HepG2 (cell line): Measurements from ENCODE around the gene CDK2. TPM values are rescaled to one million over a fixed set of nuclear protein-coding genes. Genes with fewer than 3 reads are reported as not detected.

Experiments
- ARID5B ChIP-seq: IDR thresholded peaks from 2 replicates; pipeline ENCODE4 v1.4.0; 2020; ENCODE audit warnings: mild to moderate bottlenecking, missing genetic modification reagents
- CAMTA2 ChIP-seq: sonication (generic); formaldehyde crosslinking; IDR thresholded peaks from 2 replicates; pipeline ENCODE4 v1.4.0; 2020; ENCODE audit warnings: mild to moderate bottlenecking, missing genetic modification reagents, borderline replicate concordance
- FLYWCH1 ChIP-seq: sonication (generic); formaldehyde crosslinking; IDR thresholded peaks from 2 replicates; pipeline ENCODE4 v1.8.1; 2023; ENCODE audit warnings: mild to moderate bottlenecking, missing genetic modification reagents
- HOMEZ ChIP-seq: IDR thresholded peaks from 2 replicates; pipeline ENCODE4 v1.6.1; 2016; ENCODE audit warnings: low read depth
- HOXA3 ChIP-seq: sonication (generic); formaldehyde crosslinking; IDR thresholded peaks from 2 replicates; pipeline ENCODE4 v1.5.0; 2020; ENCODE audit warnings: missing genetic modification reagents
- MED1 ChIP-seq: sonication (generic); formaldehyde crosslinking; IDR thresholded peaks from 2 replicates; pipeline ENCODE4 v1.4.0; 2020; ENCODE audit warnings: missing genetic modification reagents
- NR2F1 ChIP-seq, 2 experiments: fragments of 450-650 bp in 1 of 2; formaldehyde crosslinking in 1 of 2; IDR thresholded peaks; 2 replicates each; pipeline versions ENCODE4 v1.5.0 to v1.6.1; 2016 to 2020; ENCODE audit warnings: mild to moderate bottlenecking in 1 of 2, missing compliant biosample characterization in 1 of 2, missing genetic modification reagents in 1 of 2, moderate library complexity in 1 of 2
- PHF20 ChIP-seq: sonication (generic); formaldehyde crosslinking; IDR thresholded peaks from 2 replicates; pipeline ENCODE4 v1.5.0; 2020; ENCODE audit warnings: mild to moderate bottlenecking, missing genetic modification reagents
- RBM22 ChIP-seq: fragments of 200-400 bp; formaldehyde crosslinking; optimal IDR thresholded peaks from 2 replicates; pipeline ENCODE3; 2017; ENCODE audit warnings: mild to moderate bottlenecking, low read length, moderate library complexity
- SMAD9 ChIP-seq: sonication (generic); formaldehyde crosslinking; IDR thresholded peaks from 2 replicates; pipeline ENCODE4 v1.5.1; 2020; ENCODE audit warnings: mild to moderate bottlenecking, missing genetic modification reagents
- SP4 ChIP-seq: sonication (generic); formaldehyde crosslinking; IDR thresholded peaks from 2 replicates; pipeline ENCODE4 v1.8.1; 2023; ENCODE audit warnings: mild to moderate bottlenecking, missing genetic modification reagents
- SPEN ChIP-seq: sonication (generic); formaldehyde crosslinking; IDR thresholded peaks from 2 replicates; pipeline ENCODE4 v1.5.1; 2020; ENCODE audit warnings: low read depth, mild to moderate bottlenecking, missing genetic modification reagents
- THAP9 ChIP-seq: sonication (generic); formaldehyde crosslinking; IDR thresholded peaks from 2 replicates; pipeline ENCODE4; 2020; ENCODE audit warnings: missing genetic modification reagents, mild to moderate bottlenecking, borderline replicate concordance
- TOPORS ChIP-seq: sonication (generic); formaldehyde crosslinking; IDR thresholded peaks from 2 replicates; pipeline ENCODE4 v1.8.0; 2023; ENCODE audit warnings: mild to moderate bottlenecking, missing genetic modification reagents
- YEATS2 ChIP-seq: sonication (generic); formaldehyde crosslinking; IDR thresholded peaks from 2 replicates; pipeline ENCODE4 v1.4.0; 2020; ENCODE audit warnings: missing genetic modification reagents, borderline replicate concordance
- ZFP90 ChIP-seq: sonication (generic); formaldehyde crosslinking; IDR thresholded peaks from 2 replicates; pipeline ENCODE4 v1.8.0; 2022; ENCODE audit warnings: missing genetic modification reagents, mild to moderate bottlenecking, inconsistent platforms, borderline replicate concordance
- ZFY ChIP-seq: sonication (generic); formaldehyde crosslinking; IDR thresholded peaks from 2 replicates; pipeline ENCODE4 v1.4.0; 2020; ENCODE audit warnings: missing genetic modification reagents
- ZNF232 ChIP-seq: sonication (generic); formaldehyde crosslinking; IDR thresholded peaks from 2 replicates; pipeline ENCODE4 v1.4.0; 2020; ENCODE audit warnings: missing genetic modification reagents, borderline replicate concordance
- ZNF33A ChIP-seq: sonication (generic); formaldehyde crosslinking; IDR thresholded peaks from 2 replicates; pipeline ENCODE4 v1.5.1; 2020; ENCODE audit warnings: missing genetic modification reagents, mild to moderate bottlenecking, moderate library complexity, borderline replicate concordance
- ZNF557 ChIP-seq: sonication (generic); formaldehyde crosslinking; IDR thresholded peaks from 2 replicates; pipeline ENCODE4 v1.4.0; 2020; ENCODE audit warnings: missing genetic modification reagents
- ZNF607 ChIP-seq: sonication (generic); formaldehyde crosslinking; IDR thresholded peaks from 2 replicates; pipeline ENCODE4 v1.5.1; 2020; ENCODE audit warnings: missing genetic modification reagents, mild to moderate bottlenecking, borderline replicate concordance
- polyA plus RNA-seq, 8 experiments: library from polyadenylated mRNA; depleted of rRNA in 3 of 8; stranded (reverse) in 7 of 8; unstranded in 1 of 8; fragments of >200 nt; fragmentation: Illumina TruSeq in 4 of 8; extraction: Trizol in 4 of 8; gene quantifications; 2 replicates each; pipeline versions ENCODE4 v1.2.1 to v1.2.3, GENCODE V29; 2011 to 2016; ENCODE audit warnings: low read depth in 4 of 8, missing spikeins in 1 of 8, mixed read lengths in 1 of 8; ENCODE audit not compliant: insufficient read depth in 1 of 8
- total RNA-seq, 5 experiments: library from RNA; depleted of rRNA; stranded (reverse); fragments of >200 nt; fragmentation: Illumina TruSeq; extraction: Trizol; gene quantifications; 2 replicates each; pipeline ENCODE4 v1.2.3, GENCODE V29; 2016; ENCODE audit warnings: low read depth in 1 of 5

The CDK2 gene
- total and polyA plus RNA-seq, 2 of the 13 experiments (the other 11 are each of a cell fraction or from before 2014, with no cell fraction given), result 47.5 to 52.6 TPM

GRCh38 chr12:55926738-55927587 is 39.7 kb upstream of the CDK2 start (continued):
- TF ChIP-seq TOPORS (CRISPR knock-in tag) (peak; percentile 19; the same call in 1 of the 2 replicates), FLYWCH1 (no peak), PHF20 (CRISPR knock-in tag) (peak; percentile 66), ARID5B (CRISPR knock-in tag) (no peak), HOMEZ (CRISPR knock-in tag) (peak; percentile 25; the same call in 1 of the 2 replicates), NR2F1 (CRISPR knock-in tag; IDR thresholded peaks at IDR 0.05) (no peak), THAP9 (CRISPR knock-in tag) (peak; percentile 77; the same call in 1 of the 2 replicates), ZNF607 (CRISPR knock-in tag) (no peak; the same call in 1 of the 2 replicates), SPEN (CRISPR knock-in tag) (peak; percentile 22; the same call in 1 of the 2 replicates), ZNF33A (CRISPR knock-in tag) (0 out of 2 replicates have a peak, but pooled peaks have one; percentile 71), RBM22 (peak; percentile 35), HOXA3 (CRISPR knock-in tag) (peak; percentile 98), ZFP90 (CRISPR knock-in tag) (peak; percentile 23; the same call in 1 of the 2 replicates), YEATS2 (CRISPR knock-in tag) (no peak), SMAD9 (CRISPR knock-in tag) (no peak), ZNF557 (CRISPR knock-in tag) (peak; percentile 66; the same call in 1 of the 2 replicates), SP4 (CRISPR knock-in tag) (peak; percentile 64; the same call in 1 of the 2 replicates), ZFY (CRISPR knock-in tag) (peak; percentile 58; the same call in 1 of the 2 replicates), ZNF232 (CRISPR knock-in tag) (peak; percentile 11; the same call in 1 of the 2 replicates), CAMTA2 (peak; percentile 78; the same call in 1 of the 2 replicates), MED1 (peak; percentile 30; the same call in 1 of the 2 replicates)
